ENCODE data around the gene ATP2B3. TPM values are rescaled to one million over a fixed set of nuclear protein-coding genes. Genes with fewer than 3 reads are reported as not detected.

Gene ATP2B3
- total and polyA plus RNA-seq, 9 of the 15 experiments (the other 6 are each of a cell fraction or from before 2014, with no cell fraction given): 0.04 TPM; not detected in 8

GRCh38 chrX:153554519-153555167 lies 37.2 kb downstream of the ATP2B3 start:
- DNase-seq (ENCODE audit: extremely low read depth in 1 of 4, low spot score in 3 of 4): peak; percentile 68 to 75 (median 68)
- H3K27ac ChIP-seq (ENCODE audit: extremely low read depth, low read depth, low read length): no peak overlapping the region
- WGBS (ENCODE audit: insufficient coverage, low coverage, missing lambda C conversion rate): 9% methylated on average over 11 of the region's 17 CpGs
- no TSS peak for BruUV-seq (replicated peaks)
- ChIA-PET CTCF (ENCODE audit: low intra/inter-chr PET ratio) (interaction anchor here (0.7 to 2.0 kb wide), 5 partner anchors 14 to 113 kb away, joined by 3 to 12 read pairs (median 3); no protein-coding TSS in a partner anchor), POLR2A (interaction anchor here (0.6 to 1.0 kb wide), 3 partner anchors 10 to 15 kb away, joined by 3 to 5 read pairs (median 3); no protein-coding TSS in a partner anchor)
- no peaks in the 10 kb centered on the region for H3K9me1 ChIP-seq (ENCODE audit: control insufficient read depth, insufficient read depth, low read length)
- no peaks in the 10 kb centered on the region for H4K20me1 ChIP-seq (replicated peaks; ENCODE audit: control insufficient read depth, insufficient read depth, low read length)
- in situ Hi-C loops (cut with MboI): loop anchor here (5.0 kb wide), 1 partner anchor 113 kb away; no protein-coding TSS in a partner anchor
- H2AFZ ChIP-seq (ENCODE audit: low read depth, low read length): no peak overlapping the region
- no peak overlapping the region for H3K4me3 ChIP-seq
- H3K27me3 ChIP-seq (ENCODE audit: control insufficient read depth in 2 of 2, insufficient read depth in 2 of 2, low read length in 2 of 2): peaks cover 31 to 80% of the 10 kb centered on the region in 2 experiments
- intact Hi-C loops (cut with micrococcal nuclease): loop anchor here (1.0 to 5.0 kb wide), 4 partner anchors 15 to 113 kb away; partner anchors contain the start of gene DUSP9
- peak; percentile 92 for ATAC-seq
- no peak overlapping the region for H3K9ac ChIP-seq (ENCODE audit: insufficient read depth in 1 of 2, low read depth in 2 of 2, low read length in 2 of 2)
- no peaks in the 10 kb centered on the region for H3K79me2 ChIP-seq (ENCODE audit: control insufficient read depth, insufficient read depth, low read length)
- H3K4me1 ChIP-seq (replicated peaks in 1 of 2; ENCODE audit: control insufficient read depth in 2 of 2, insufficient read depth in 2 of 2, low read length in 2 of 2): peaks cover 0 to 27% of the 10 kb centered on the region in 2 experiments; a peak in 2 of 5 replicates
- H3K36me3 ChIP-seq (ENCODE audit: control insufficient read depth, insufficient read depth, low read length): no peaks in the 10 kb centered on the region
- no peaks in the 10 kb centered on the region for H3K9me3 ChIP-seq (replicated peaks; ENCODE audit: control insufficient read depth, insufficient read depth, low read depth, low read length)
- H3K4me2 ChIP-seq (ENCODE audit: insufficient read depth, low read length): no peak overlapping the region
- FAIRE-seq: peak; percentile 68
- TF ChIP-seq CEBPB (tag; IDR thresholded peaks at IDR 0.05): no peak
- 0 out of 2 replicates have a peak, but pooled peaks have one; percentile 17 for TF ChIP-seq MYC (IDR thresholded peaks at IDR 0.05; ENCODE audit: low read depth, low read length)
- TF ChIP-seq MYC (CRISPR knock-in tag; IDR thresholded peaks at IDR 0.05; ENCODE audit: borderline replicate concordance, low read depth): no peak
- no peak for TF ChIP-seq NFE2L1 (tag; IDR thresholded peaks at IDR 0.05; ENCODE audit: borderline replicate concordance, low read depth)
- no peak for TF ChIP-seq HOMEZ (CRISPR knock-in tag; IDR thresholded peaks at IDR 0.05)
- TF ChIP-seq ZNF609 (CRISPR knock-in tag; IDR thresholded peaks at IDR 0.05; ENCODE audit: borderline replicate concordance): no peak
- TF ChIP-seq RAD21 (CRISPR knock-in tag; conservative IDR thresholded peaks at IDR 0.05 in 1 of 2, IDR thresholded peaks at IDR 0.05 in 1 of 2): peak; percentile 41 to 75
- TF ChIP-seq ZNF436 (CRISPR knock-in tag; IDR thresholded peaks at IDR 0.05): no peak
- TF ChIP-seq CREM (IDR thresholded peaks at IDR 0.05; ENCODE audit: low read depth): peak; percentile 64
- no peak for TF ChIP-seq TAF9B (IDR thresholded peaks at IDR 0.05; ENCODE audit: partially characterized antibody)
- TF ChIP-seq DEAF1 (CRISPR knock-in tag; IDR thresholded peaks at IDR 0.05): 0 out of 2 replicates have a peak, but pooled peaks have one; percentile 13

Measured in K562 (cell line).